ENCODE measurements around the gene CXCL11. TPM values are rescaled to one million over a fixed set of nuclear protein-coding genes. Genes with fewer than 3 reads are reported as not detected.
A peak's percentile ranks its signal among the peaks of the same experiment; 100 is the strongest.

Gene CXCL11
- total and polyA plus RNA-seq, 8 donors, result 0.08 to 1.9 (median 0.23) TPM; not detected in 1

- no peaks in the 10 kb centered on the region for H3K36me3 ChIP-seq
- H3K27ac ChIP-seq, result no peak overlapping the region
- no peaks in the 10 kb centered on the region for H3K9me3 ChIP-seq
- TF ChIP-seq CTCF (IDR thresholded peaks at IDR 0.05), result no peak
- peaks cover 0 to 4% of the 10 kb centered on the region in 2 donors for H3K27me3 ChIP-seq
- no peak overlapping the region for H3K4me3 ChIP-seq
- DNase-seq (no peak), ATAC-seq (no peak)
- intact Hi-C loops (cut with DNase I), result no loop called here
- peaks cover 0 to 7% of the 10 kb centered on the region in 2 donors for H3K4me1 ChIP-seq
These were observed 26.1 kb upstream of the CXCL11 start for GRCh38 chr4:76061982-76062381.

- Histone ChIP-seq H3K9me3 (no peaks in the 10 kb centered on the region), H3K36me3 (no peaks in the 10 kb centered on the region), H3K4me3 (no peak overlapping the region), H3K27me3 (peaks cover 0 to 4% of the 10 kb centered on the region in 2 donors), H3K4me1 (peaks cover 0 to 7% of the 10 kb centered on the region in 2 donors), H3K27ac (no peak overlapping the region)
- ATAC-seq, result no peak
- TF ChIP-seq CTCF (IDR thresholded peaks at IDR 0.05), result no peak
- DNase-seq, result no peak
- intact Hi-C loops (cut with DNase I), result no loop called here
These were observed 25.6 kb upstream of the CXCL11 start for GRCh38 chr4:76061421-76061820.

- Histone ChIP-seq H3K4me3 (no peak overlapping the region), H3K4me1 (peaks cover 0 to 7% of the 10 kb centered on the region in 2 donors), H3K9me3 (no peaks in the 10 kb centered on the region), H3K27ac (no peak overlapping the region), H3K36me3 (no peaks in the 10 kb centered on the region), H3K27me3 (peaks cover 4 to 6% of the 10 kb centered on the region in 2 donors)
- intact Hi-C loops (cut with DNase I), result no loop called here
- ATAC-seq, result no peak
- DNase-seq, result no peak
- no peak for TF ChIP-seq CTCF (IDR thresholded peaks at IDR 0.05)
These were observed 24.6 kb upstream of the CXCL11 start for GRCh38 chr4:76060506-76060905.

- intact Hi-C loops (cut with DNase I), result no loop called here
These were observed 23.9 kb upstream of the CXCL11 start for GRCh38 chr4:76059750-76060149.

GRCh38 chr4:76058888-76059426, 23.1 kb upstream of the CXCL11 start:
- no peaks in the 10 kb centered on the region for H3K36me3 ChIP-seq
- no peaks in the 10 kb centered on the region for H3K9me3 ChIP-seq
- TF ChIP-seq CTCF (IDR thresholded peaks at IDR 0.05), result no peak
- H3K27ac ChIP-seq, result no peak overlapping the region
- H3K27me3 ChIP-seq, result peaks cover 4 to 6% of the 10 kb centered on the region in 2 donors
- no peak for DNase-seq
- H3K4me1 ChIP-seq, result peaks cover 0 to 7% of the 10 kb centered on the region in 2 donors
- ATAC-seq, result no peak
- intact Hi-C loops (cut with DNase I), result no loop called here
- no peak overlapping the region for H3K4me3 ChIP-seq

More at GRCh38 chr4:76059750-76060149, 23.9 kb upstream of the CXCL11 start:
- H3K4me3 ChIP-seq, result no peak overlapping the region
- ATAC-seq (peak; percentile 31), DNase-seq (no peak)
- H3K36me3 ChIP-seq, result no peaks in the 10 kb centered on the region
- H3K27ac ChIP-seq, result no peak overlapping the region
- H3K4me1 ChIP-seq, result peaks cover 0 to 7% of the 10 kb centered on the region in 2 donors
- no peak for TF ChIP-seq CTCF (IDR thresholded peaks at IDR 0.05)
- no peaks in the 10 kb centered on the region for H3K9me3 ChIP-seq
- peaks cover 4 to 6% of the 10 kb centered on the region in 2 donors for H3K27me3 ChIP-seq

All from left lung (tissue), 10 donors.